ENCODE results near the gene G2E3.

The G2E3 gene

GRCh38 chr14:30547388-30548048, 11.4 kb upstream of the G2E3 start:
- no peak for TF ChIP-seq CTCF (IDR thresholded peaks at IDR 0.05; ENCODE audit: insufficient read depth, low read depth, low read length, missing control alignments)
- no peak for DNase-seq (ENCODE audit: low read depth)
- H3K4me3 ChIP-seq (ENCODE audit: low read length) = no peak overlapping the region

- H3K4me3 ChIP-seq (ENCODE audit: low read length) = no peak overlapping the region
- peak; percentile 49 for DNase-seq (ENCODE audit: low read depth)
- no peak for TF ChIP-seq CTCF (IDR thresholded peaks at IDR 0.05; ENCODE audit: insufficient read depth, low read depth, low read length, missing control alignments)
These were observed 8.6 kb upstream of the G2E3 start for GRCh38 chr14:30550335-30550734.

DNA sequence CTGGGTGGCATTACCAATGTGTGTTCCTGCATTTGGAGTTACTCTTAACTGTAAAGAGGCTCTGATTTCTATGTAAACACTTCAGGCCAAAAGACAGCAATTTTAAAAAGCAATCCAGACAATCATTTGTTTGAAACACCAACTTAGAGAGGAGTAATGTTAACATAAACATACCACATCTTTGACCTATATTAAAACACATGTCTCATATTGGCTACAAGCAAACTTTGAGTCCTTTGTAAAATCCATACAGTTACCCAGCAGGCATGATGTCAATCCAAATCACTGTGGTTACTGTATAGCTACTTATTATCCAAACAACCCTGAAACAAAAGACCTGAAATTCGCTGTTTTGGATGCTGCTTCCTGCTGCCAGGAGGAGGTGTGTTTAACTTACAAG, 7.5 kb upstream of the G2E3 start:
- TF ChIP-seq CTCF (IDR thresholded peaks at IDR 0.05; ENCODE audit: insufficient read depth, low read depth, low read length, missing control alignments) = no peak

GRCh38 chr14:30553311-30553989, 5.5 kb upstream of the G2E3 start:
- no peak overlapping the region for H3K4me3 ChIP-seq (ENCODE audit: low read length)
- DNase-seq (ENCODE audit: low read depth) = peak; percentile 78
- no peak for TF ChIP-seq CTCF (IDR thresholded peaks at IDR 0.05; ENCODE audit: insufficient read depth, low read depth, low read length, missing control alignments)

More for the DNA sequence above, 7.5 kb upstream of the G2E3 start:
- H3K4me3 ChIP-seq (ENCODE audit: low read length) = no peak overlapping the region
- DNase-seq (ENCODE audit: low read depth) = no peak

- TF ChIP-seq CTCF (IDR thresholded peaks at IDR 0.05; ENCODE audit: insufficient read depth, low read depth, low read length, missing control alignments) = no peak
- H3K4me3 ChIP-seq (ENCODE audit: low read length) = peak overlapping the region; percentile 94
- DNase-seq (ENCODE audit: low read depth) = no peak
These were observed 640 bp upstream of the G2E3 start for GRCh38 chr14:30558362-30558674.

GRCh38 chr14:30559638-30560091, 707 bp downstream of the G2E3 start:
- TF ChIP-seq CTCF (IDR thresholded peaks at IDR 0.05; ENCODE audit: insufficient read depth, low read depth, low read length, missing control alignments) = no peak
- peak overlapping the region; percentile 94 for H3K4me3 ChIP-seq (ENCODE audit: low read length)
- DNase-seq (ENCODE audit: low read depth) = peak; percentile 30

DNA sequence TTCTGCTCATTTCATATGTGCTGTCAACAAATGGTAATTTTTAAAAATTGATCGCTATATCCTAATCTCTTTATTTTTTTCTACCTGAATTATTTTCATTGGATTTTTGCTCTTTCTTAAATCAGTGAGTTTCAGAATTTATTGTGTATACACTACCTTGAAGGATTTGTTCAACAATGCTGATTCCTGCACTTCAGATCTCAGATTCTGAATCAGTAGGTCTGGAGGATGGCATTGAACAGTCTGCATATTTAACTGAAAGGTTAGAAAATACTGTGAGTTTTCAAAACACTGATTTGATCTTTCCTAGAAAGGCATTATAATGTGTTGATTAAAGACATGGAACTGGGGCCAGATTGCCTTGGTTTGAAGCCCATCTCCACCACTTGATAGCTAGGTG, 1.6 kb downstream of the G2E3 start:
- no peak for DNase-seq (ENCODE audit: low read depth)
- TF ChIP-seq CTCF (IDR thresholded peaks at IDR 0.05; ENCODE audit: insufficient read depth, low read depth, low read length, missing control alignments) = no peak
- peak overlapping the region; percentile 94 for H3K4me3 ChIP-seq (ENCODE audit: low read length)

Measured in epithelial cell of esophagus (primary cell).